Measurements from ENCODE around the gene KIR3DL2.

GRCh38 chr19:54883228-54883627 is 33.0 kb downstream of the KIR3DL2 start:
- TF ChIP-seq CTCF (IDR thresholded peaks at IDR 0.05; ENCODE audit: low read length) (no peak), EZH2 (optimal IDR thresholded peaks at IDR 0.05; ENCODE audit: low read depth, low read length) (no peak)

All from MM.1S (cell line).